NCI-H226 (cell line): Measurements from ENCODE around the gene PYGB.

ENCODE experiments used
- DNase-seq: peaks from one replicate; pipeline ENCODE4 v3.0.0-alpha.2; 2015

Gene PYGB

GRCh38 chr20:25247956-25248785, at the start of gene PYGB:
Gene PYGB (plus strand): TSS chr20:25248085. CDS start chr20:25248179, 94 bp downstream.
- peak; percentile 79 for DNase-seq

GRCh38 chr20:25198663-25199383, 49.1 kb upstream of the PYGB start:
- DNase-seq = no peak

GRCh38 chr20:25199473-25200260, 48.2 kb upstream of the PYGB start:
- DNase-seq = no peak

- no peak for DNase-seq
Observed at GRCh38 chr20:25203089-25203488, 44.8 kb upstream of the PYGB start.

- DNase-seq = no peak
Observed at GRCh38 chr20:25203871-25204320, 44.0 kb upstream of the PYGB start.

GRCh38 chr20:25204550-25205276, 43.2 kb upstream of the PYGB start:
- no peak for DNase-seq

GRCh38 chr20:25205277-25206062, 42.4 kb upstream of the PYGB start:
- DNase-seq = no peak

- DNase-seq = no peak
Observed at GRCh38 chr20:25206063-25206403, 41.9 kb upstream of the PYGB start.

GRCh38 chr20:25206548-25206947, 41.3 kb upstream of the PYGB start:
- DNase-seq = no peak

GRCh38 chr20:25207149-25207959, 40.5 kb upstream of the PYGB start:
- no peak for DNase-seq

GRCh38 chr20:25207960-25208534, 39.8 kb upstream of the PYGB start:
- DNase-seq = no peak

GRCh38 chr20:25209400-25209799, 38.5 kb upstream of the PYGB start:
- DNase-seq = no peak

GRCh38 chr20:25209911-25210310, 38.0 kb upstream of the PYGB start:
- no peak for DNase-seq

- DNase-seq = no peak
Observed at GRCh38 chr20:25211273-25211672, 36.6 kb upstream of the PYGB start.

- DNase-seq = no peak
Observed at GRCh38 chr20:25212242-25212641, 35.6 kb upstream of the PYGB start.

GRCh38 chr20:25213566-25214425, 34.1 kb upstream of the PYGB start:
- DNase-seq = no peak

- DNase-seq = no peak
Observed at GRCh38 chr20:25214426-25214790, 33.5 kb upstream of the PYGB start.

GRCh38 chr20:25214819-25215218, 33.1 kb upstream of the PYGB start:
- DNase-seq = no peak

GRCh38 chr20:25215521-25215920, 32.4 kb upstream of the PYGB start:
- no peak for DNase-seq
